NOMO-1 (cell line): Measurements from ENCODE around the gene ZFHX3.
"Not testable (repeated sequence)": the region's sequence is repeated elsewhere in the genome, so short reads cannot be mapped to it uniquely, and the experiment has no call there.

Experiments used
- DNase-seq, 2 experiments: peaks; one replicate each; lab custom pipeline; 2025; ENCODE audit not compliant: unreplicated experiment in 2 of 2; lab: John Stamatoyannopoulos, UW

ZFHX3 gene

DNA sequence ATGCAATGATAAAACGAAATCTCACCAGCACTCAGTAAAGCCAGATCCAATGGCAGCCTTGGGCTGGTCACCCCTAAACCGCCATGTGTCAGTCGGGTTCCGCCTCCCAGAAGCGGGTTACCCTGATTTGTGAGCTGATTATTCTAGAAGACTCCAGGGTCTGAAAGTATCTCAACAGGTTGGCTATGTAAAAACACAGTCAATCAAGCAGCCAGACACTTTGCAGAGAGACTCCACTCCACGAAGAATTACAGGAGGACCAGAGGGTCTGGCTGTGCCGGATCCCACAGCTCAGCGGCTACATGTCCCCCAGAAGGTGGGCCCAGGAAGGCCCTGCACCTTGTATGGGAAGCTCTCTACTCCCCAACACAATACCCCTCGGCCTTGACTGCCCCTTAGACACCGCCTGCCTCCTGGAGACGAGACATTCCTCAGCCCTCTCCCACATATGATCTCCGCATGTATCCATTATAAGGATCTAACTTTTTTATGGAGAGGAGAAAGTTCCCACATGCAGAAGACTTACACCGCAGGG is 23.3 kb downstream of the ZFHX3 start:
- no peak for DNase-seq

DNA sequence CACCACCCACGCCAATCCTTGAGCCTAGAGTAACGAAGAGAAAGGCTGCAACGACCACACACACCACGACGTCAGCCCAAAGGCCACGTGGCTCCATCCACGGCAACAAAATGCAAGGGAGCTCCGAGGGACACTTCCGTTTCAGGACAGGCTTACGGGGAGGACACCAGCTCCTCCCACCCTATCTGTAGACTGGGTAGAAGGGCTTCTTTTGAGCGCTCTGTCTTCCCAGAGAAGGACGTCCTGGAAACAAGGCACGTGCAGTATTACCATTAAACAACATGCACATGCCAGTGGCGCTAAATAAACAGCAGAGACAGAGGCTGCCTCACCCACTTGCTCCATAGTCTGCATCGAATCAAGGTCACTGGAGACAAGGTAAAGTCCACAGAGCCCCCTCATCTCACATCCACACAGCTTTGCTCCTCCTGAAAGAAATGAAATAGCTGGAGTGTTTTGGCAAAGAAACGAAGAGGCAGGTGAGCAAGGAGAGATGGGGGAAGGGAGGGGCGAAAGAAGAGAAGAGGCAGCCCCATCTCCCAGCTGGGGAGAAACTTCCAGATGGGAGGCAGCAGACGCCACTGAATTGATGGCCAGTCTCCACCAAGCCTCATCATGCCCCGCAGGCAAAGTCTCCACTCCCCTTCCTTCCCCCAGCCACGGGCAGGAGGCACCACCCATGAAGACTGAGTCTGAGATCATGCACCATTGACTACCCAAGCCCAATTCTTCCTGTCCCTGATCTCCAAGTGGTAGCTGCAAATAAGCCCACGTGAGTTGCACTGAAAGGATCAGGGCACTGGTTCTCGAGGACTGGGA is 24.0 kb downstream of the ZFHX3 start:
- no peak for DNase-seq

DNA sequence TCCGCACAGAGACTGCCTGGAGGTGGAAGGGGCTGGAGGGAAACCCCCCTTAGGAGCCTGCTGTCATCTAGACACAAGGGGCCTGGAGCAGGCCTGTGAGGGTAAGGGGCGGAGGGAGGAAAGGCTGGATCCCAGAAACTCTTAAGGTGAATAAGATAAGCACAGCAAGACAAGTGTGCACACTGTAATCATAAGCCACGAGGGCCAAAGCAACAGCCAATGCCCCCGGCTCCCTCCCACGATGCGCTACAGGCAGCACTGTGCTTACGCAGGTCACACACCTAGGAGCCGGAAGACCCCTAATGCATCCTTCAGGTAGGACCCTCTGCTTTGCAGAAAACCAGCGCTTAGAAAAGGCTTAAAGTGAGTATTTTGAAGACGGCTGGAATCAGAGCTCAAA is 24.6 kb downstream of the ZFHX3 start:
- DNase-seq = no peak

DNA sequence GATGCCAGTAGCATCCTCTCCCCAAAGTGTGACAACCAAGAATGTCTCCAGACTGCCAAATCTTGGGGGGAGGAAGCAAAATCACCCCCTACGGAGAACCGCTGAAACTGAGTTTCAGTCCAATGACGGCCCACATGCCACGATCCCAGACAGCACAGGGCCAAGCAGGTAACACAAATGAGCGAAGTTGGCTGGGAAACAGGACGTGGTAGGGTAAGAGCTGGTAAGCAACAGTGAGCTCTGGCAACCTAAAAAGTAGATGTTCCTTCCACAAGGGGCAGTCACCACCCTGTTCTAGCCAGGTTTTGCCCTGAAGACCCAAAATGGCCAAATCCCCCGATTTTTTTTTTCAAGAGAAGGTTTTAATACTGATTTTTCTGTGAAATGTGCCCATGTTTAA is 25.4 kb downstream of the ZFHX3 start:
- DNase-seq = no peak

DNA sequence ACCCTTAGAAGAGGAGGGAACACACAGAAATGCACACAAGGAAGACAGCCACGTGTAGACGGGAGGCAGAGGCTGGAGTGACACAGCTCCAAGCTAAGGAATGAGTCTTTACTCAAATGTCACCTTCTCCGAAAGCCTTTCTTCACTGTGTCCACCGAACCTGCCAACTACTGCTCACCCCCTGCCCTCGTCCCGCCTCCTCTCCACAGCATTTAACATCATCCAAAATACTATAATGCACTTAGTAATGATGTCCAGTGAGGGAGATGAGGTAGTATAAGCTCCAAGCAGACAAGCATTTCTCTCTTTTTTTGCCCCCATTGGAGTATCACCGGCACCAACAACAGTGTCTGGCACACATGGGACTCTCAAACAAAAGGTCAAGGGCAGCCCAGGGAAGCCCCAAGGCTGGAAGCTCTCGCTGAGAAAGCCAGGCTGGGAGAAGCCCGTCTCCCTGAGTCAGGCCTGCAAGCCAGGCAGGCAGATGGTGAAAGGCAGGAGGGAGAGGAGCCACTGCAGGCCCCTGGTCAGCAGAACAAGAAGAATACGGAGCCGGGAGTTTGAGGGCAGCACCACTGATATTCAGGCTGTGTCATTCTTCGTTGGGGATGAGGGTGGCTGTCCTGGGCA is 25.9 kb downstream of the ZFHX3 start:
- no peak for DNase-seq

DNA sequence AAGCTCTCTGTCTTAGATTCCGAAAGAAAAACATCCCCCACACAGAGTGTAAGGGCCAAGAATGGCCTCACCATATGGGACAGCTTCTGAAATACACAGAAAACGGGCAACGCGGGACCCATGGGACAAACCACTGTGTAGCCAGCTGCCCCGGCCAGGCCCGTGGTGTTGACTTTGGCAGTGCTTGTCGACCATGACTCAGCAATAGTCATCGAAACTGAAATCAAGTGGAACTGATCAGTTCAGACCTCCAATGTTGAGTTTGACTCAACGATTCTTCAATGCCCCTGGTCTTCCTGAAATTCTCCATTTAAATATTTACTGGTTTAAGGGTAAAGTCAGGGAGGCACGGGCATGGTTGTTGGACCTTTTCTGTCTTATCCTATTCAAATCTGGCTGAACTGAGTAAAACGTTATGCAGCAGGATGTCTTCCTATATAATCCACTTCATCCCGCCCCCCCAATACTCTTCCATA is 27.5 kb downstream of the ZFHX3 start:
- DNase-seq = no peak

DNA sequence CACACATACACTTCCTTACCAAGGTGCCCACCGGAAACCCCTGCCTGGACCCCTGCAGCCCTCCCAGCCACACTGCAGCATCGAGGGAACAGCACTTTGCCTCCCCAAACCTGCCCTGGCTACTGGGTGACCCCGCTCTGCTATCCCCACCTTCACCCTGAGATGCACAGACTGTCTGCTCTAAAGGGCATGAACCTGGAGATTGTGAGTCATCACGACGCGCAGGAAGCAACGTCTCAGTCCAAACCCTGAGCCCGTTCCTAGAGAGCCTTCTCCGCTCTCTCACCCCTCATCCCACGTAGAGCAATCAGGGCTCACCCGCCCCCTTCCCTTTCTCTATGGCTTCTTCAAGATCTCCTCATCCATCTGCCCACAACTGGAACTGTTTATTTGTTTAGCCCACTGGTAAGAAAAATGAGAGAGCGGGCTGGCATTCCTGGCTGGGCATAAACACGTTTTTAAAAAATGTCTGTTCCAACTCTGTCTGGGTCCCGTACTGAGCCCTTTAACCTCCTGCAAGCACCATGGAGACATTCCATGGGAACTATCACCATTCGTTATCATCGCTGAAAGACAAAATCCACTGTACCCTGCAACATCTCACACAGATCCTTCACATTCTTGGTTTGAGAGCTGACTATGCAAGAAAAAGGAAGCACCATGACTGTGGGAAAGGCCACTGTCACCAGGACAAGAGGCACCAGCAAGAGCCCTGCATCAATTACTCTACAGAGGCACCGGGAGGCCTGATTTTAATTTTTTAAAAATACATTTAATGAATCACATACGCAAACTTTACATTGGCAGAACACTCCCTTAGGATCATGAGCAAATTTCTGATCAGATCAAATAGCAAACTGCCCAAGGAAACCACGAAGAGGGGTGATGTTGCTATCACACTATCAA is 28.2 kb downstream of the ZFHX3 start:
- no peak for DNase-seq

DNA sequence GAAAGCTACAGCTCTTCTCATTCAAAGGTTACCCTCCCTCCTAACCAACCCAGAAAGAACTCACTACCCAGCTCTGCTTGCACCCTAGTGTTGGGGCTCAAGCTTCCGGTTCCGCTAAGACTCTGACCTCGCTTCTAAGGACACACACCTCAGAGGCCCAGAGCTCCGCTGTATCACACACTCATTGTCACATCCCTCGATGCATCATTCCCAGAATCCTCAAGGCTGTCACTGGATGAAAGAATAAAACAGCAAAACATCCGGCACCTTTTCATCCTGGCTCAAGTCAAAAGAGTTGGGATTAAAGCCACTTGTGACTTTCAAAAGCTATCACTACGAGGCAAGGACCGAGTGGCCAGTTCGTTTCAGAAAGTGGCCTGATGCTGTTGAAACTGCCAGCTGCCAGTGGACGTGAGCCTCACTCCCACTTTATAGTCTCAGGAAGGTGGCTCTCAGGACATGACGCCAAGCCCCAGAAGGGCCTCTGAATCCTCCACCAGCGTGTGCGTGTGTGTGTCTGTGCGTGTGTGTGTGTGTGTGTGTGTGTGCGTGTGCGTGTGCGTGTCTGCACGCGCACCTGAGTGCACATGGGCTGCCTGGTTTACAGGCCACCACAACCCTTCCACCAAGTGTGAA is 29.0 kb downstream of the ZFHX3 start:
- no peak for DNase-seq

DNA sequence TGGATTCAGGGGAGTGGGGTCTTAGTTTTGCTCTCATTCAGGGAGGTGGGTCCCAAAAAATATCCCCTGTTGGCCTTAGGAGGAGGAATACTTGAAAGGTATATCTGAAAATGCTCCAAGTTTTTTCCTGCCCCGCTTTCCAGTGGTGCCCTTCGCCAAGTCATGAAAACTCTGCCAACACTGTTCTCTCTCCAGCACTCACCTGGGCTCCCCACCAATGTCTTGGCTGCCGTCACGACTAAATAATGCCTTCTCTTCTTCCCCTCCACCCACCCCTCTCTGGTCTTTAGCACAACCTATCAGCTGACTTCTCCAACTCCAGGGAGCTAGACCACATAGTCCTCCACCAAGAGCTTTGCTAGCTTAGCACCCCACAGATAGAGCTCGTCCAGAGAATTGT is 30.6 kb downstream of the ZFHX3 start:
- DNase-seq = no peak

DNA sequence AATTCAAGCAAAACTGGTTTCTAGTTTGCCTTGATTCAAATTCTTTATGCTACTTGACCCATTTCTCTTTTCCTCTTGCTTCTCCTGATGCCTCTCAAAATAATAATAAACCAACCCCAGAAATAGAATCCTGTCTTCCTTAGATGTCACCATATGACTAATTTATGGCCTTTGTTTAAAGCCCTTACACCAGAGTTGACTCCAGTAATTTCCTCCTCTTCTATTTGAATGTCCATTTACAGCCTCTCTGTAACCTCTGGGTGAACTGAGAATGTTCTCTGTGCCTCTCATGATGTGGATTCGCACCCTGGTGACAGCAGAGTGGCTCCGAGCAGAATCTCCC is 31.5 kb downstream of the ZFHX3 start:
- peak; percentile 16 to 42 for DNase-seq

DNA sequence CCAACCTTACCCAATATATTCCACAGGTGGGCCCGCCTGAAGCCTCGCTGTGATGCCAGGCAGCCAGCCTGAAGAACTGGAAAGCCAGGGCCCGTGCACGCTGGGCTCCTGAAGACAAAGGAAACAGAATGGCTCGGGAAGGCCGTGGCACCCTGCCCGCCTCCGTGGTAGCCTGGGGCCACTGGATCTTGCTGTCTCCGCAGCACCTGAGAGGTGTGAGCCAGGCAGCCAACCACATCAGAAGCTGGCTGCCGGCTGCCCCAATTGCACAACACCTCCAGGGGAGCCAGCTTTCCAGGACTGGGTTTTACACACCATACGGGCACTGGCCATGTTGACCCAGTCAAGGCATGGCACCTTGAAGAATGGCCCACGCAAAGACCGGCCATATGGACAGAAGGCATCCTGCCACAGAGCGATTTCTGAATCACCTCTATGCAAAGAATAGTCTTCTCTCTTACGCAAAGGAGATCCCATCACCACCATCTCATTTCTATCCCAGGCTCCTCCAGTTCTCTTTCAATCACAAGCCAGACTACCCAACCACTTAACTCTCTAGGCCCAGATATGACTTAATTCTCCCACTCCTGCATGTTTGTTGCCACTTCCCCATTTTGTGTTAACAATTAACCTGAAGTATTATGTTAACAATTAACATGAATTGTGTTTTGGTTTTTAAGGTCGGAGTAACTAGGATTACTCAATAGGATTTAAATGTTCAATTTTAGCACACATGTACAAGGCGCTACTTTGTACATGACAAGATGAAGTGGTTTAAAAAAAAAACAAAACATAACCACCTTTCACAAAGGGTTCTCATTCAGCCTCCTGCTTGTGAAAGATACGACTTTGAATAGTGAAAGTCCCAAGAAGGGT is 32.1 kb downstream of the ZFHX3 start:
- peak; percentile 69 to 78 for DNase-seq

DNA sequence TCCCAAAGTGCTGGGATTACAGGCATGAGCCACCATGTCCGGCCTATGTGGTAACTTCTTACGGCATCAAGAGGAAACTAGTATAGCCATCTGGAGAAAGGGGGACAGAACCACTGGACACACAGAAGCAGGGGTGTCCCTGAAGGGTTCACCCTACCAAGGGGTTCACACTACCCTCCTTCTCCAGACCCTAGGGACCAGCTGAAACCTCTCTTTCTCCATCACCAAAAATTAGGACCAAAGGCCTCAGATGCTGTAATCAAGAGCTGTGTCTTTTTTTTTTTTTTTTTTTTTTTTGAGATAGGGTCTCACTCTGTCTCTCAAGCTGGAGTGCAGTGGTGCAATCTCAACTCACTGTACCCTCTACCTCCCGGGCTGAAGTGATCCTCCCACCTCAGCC is 33.2 kb downstream of the ZFHX3 start:
- no peak for DNase-seq

DNA sequence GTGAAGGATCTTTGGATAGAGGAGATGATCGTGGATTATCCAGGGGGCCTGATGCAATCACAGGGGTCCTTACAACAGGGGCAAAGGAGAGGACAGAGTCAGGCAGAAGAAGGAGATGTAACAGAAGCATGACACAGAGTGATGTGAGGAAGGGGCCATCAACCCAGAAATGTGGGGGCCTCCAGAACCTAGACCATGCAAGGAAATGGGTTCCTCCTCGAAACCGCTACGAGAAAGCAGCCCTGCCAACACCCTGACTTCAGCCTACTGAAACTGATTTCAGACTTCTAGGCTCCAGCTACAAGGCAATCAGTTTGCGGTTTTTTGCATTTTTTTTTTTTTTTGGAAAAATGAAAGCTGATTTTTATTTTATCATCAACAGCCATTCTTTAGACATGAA is 34.0 kb downstream of the ZFHX3 start:
- no peak for DNase-seq

DNA sequence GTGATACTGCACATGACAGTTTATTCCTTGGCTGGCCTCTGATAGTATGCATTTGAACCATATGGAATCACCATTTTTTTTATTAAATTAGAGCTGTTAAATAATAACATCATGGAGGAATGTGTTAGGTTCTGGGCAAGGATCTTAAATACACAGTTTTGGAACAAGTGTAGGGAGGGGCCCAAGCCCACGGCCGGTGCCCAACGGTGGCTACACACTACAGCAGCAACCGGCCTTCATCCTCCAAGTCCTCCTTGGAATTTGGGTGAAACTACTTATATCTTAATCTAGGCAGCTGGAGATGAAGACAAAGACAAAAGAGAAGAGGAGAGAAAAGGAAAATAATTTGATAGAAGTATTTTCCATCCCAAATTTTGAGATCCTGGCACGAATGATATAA is 35.6 kb downstream of the ZFHX3 start:
- DNase-seq = no peak

DNA sequence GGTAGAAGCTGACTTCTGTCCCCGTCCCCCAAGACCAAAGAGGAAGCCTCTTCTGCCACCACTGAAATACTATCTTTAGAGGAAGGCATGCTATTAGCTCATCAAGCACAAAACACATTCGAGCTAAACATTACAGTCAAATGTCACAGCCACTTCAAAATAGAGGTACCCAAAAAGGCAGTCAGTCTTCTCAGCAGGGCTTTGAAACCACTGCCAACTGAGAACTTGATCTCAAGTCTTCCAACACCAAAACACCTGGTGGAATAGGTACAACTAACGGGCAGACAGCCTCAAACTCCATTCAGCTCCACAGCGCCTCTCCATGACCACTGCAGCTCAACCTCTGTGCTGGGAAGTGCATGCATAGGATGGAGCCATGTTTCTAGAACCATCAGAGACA is 36.0 kb downstream of the ZFHX3 start:
- peak in 1 of 2 experiments; percentile 7 for DNase-seq

DNA sequence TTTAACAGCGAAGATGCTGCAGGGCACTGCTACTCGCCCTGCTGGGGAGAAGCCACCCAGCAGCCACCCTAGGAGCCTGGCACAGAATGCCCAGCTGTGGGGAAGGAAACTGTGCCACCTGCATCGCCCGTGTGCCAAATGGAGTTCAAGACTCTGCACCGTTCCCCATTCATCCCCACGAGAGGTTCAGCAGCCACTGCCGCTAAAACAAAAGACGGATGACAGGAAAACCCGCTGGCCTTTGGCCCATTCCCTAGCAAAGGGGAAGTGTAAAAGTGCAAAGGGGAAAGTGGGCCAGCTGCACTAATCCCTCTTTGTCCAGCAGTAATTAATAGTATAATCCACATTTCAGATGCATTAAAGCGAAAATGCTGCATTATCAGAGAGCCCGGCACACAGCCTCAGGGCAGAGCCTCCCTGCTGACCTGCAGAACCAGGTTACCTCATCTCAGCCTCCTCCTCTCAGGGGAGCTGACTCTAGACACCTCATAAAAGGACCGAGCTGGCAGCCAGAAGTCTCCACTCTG is 37.7 kb downstream of the ZFHX3 start:
- no peak for DNase-seq

DNA sequence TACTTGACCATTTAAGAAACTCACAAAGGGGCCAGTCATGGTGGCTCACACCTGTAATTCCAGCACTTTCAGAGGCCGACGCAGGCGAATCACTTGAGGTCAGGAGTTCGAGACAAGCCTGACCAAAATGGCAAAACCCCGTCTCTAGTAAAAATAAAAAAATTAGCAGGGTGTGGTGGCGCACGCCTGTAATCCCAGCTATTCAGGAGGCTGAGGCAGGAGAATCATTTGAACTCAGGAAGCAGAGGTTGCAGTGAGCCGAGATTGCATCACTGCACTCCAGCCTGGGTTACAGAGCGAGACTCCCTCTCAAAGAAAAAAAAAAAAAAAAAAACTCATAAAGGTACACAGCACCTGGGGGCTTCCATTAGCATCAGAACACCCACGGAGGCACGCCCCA is 38.2 kb downstream of the ZFHX3 start:
- not testable (repeated sequence) for DNase-seq

DNA sequence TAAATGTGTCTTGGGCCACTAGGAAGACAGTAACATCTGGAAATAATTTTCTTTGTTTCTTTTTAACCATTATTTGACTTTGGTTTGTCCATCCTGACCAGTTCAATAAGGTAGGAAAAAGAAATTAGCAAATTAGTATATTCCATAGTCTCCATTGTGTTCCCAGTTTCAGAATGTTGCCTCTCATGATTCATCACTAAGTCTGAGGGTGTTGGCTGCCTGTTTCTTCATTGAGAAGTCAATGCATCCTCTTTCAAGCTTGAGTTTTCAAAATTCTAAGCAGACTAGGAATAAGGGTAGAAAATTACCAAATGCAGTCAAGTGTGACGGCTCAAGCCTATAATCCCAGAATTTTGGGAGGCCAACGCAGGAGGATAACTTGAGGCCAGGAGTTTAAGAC is 41.9 kb downstream of the ZFHX3 start:
- no peak for DNase-seq

DNA sequence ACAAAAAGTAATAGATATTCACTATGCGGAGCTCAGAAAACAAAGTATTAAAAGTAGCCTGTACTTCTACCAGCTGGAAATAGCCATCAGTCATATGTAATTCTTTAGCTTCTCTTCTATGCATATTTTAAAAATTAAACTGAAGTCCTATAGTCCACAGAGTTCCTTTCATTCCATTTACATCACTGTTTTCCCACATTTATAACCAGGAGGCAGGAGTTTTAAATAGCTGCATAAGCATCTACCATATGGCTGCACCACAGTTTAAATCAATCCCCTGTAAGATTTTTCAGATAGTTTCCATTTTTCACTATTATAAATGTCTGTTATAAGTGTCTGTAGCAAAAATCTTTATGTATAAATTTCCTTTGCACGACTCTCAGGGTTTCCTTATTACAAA is 45.1 kb downstream of the ZFHX3 start:
- DNase-seq = no peak
